Dermis microvascular lymphatic vessel endothelial cell (primary cell): ENCODE results near the gene CDH10. TPM values are rescaled to one million over a fixed set of nuclear protein-coding genes. Genes with fewer than 3 reads are reported as not detected.

Experiments
- DNase-seq, 2 donors: peaks; one replicate each; pipeline versions ENCODE4 v3.0.0 to v3.0.0-alpha.2; 2010; ENCODE audit warnings: low read depth in 2 of 2
- total RNA-seq: library from RNA; depleted of rRNA; stranded (reverse); fragments of >200 nt; gene quantifications from 2 replicates; pipeline ENCODE4 v1.2.1, GENCODE V29; 2014

Gene CDH10
- total RNA-seq, 1 donor from 2014 or later: not detected

- DNase-seq: no peak
Observed at GRCh38 chr5:24487368-24488229, 157.2 kb downstream of the CDH10 start.

GRCh38 chr5:24480952-24481351, 163.8 kb downstream of the CDH10 start:
- DNase-seq: no peak

- DNase-seq: no peak
Observed at GRCh38 chr5:24477958-24478357, 166.8 kb downstream of the CDH10 start.

- DNase-seq: no peak
Observed at GRCh38 chr5:24475101-24475500, 169.7 kb downstream of the CDH10 start.

GRCh38 chr5:24474685-24475084, 170.1 kb downstream of the CDH10 start:
- no peak for DNase-seq

- no peak for DNase-seq
Observed at GRCh38 chr5:24472518-24472917, 172.3 kb downstream of the CDH10 start.

- no peak for DNase-seq
Observed at GRCh38 chr5:24444414-24444813, 200.4 kb downstream of the CDH10 start.

GRCh38 chr5:24439465-24439864, 205.3 kb downstream of the CDH10 start:
- no peak for DNase-seq
